ENCODE measurements around the gene SNHG17. TPM values are rescaled to one million over a fixed set of nuclear protein-coding genes. Genes with fewer than 3 reads are reported as not detected.

The SNHG17 gene
- total and polyA plus RNA-seq, 8 donors, result 11.0 to 55.2 (median 29.6) TPM

GRCh38 chr20:38472513-38473366, 37.6 kb upstream of the SNHG17 start, which contains the start of gene RALGAPB:
RALGAPB (plus strand) TSS chr20:38472843; CDS start chr20:38488433, 15,590 bp downstream.
- H3K27ac ChIP-seq, result peak within 1 kb of the TSS; percentile 85 to 97 (median 94)
- peaks cover 13 to 54% (median 34%) of the 10 kb centered on the region in 4 donors for H3K4me1 ChIP-seq
- no peaks in the 10 kb centered on the region for H3K9me3 ChIP-seq
- TF ChIP-seq CTCF (IDR thresholded peaks at IDR 0.05), result peak in 3 of 7 experiments; percentile 24 to 59 (median 46)
- TF ChIP-seq POLR2AphosphoS5 (IDR thresholded peaks at IDR 0.05), result peak; percentile 68 to 94 (median 84)
- no peak for TF ChIP-seq EP300 (IDR thresholded peaks at IDR 0.05)
- H3K36me3 ChIP-seq, result no peaks in the 10 kb centered on the region
- no peaks in the 10 kb centered on the region for H3K27me3 ChIP-seq
- H3K4me3 ChIP-seq, result peak within 1 kb of the TSS; percentile 82 to 95 (median 86)
- intact Hi-C loops (cut with DNase I; ENCODE audit: low total_unique reads), result no loop called here
- DNase-seq, result peak; percentile 100
- 0 to 1% (median 0%) methylated on average over 6 to 79 of the region's 81 CpGs for WGBS, 5 donors

GRCh38 chr20:38471987-38472512, 36.9 kb upstream of the SNHG17 start:
- peak in 1 of 2 donors; percentile 39 for DNase-seq
- 9 to 17% (median 10%) methylated on average over 12 of the region's 12 CpGs for WGBS, 5 donors
- Histone ChIP-seq H3K27ac (peak overlapping the region; percentile 82 to 95 (median 88)), H3K36me3 (no peaks in the 10 kb centered on the region), H3K4me3 (peak overlapping the region; percentile 82 to 95 (median 86)), H3K4me1 (peaks cover 13 to 47% (median 31%) of the 10 kb centered on the region in 4 donors), H3K9me3 (no peaks in the 10 kb centered on the region), H3K27me3 (no peaks in the 10 kb centered on the region)
- TF ChIP-seq POLR2AphosphoS5 (IDR thresholded peaks at IDR 0.05) (no peak), EP300 (IDR thresholded peaks at IDR 0.05) (peak; percentile 12)
- intact Hi-C loops (cut with DNase I; ENCODE audit: low total_unique reads), result no loop called here

GRCh38 chr20:38471245-38471644, 36.1 kb upstream of the SNHG17 start:
- intact Hi-C loops (cut with DNase I; ENCODE audit: low total_unique reads), result no loop called here

GRCh38 chr20:38466983-38467382, 31.9 kb upstream of the SNHG17 start:
- H3K27ac ChIP-seq, result no peak overlapping the region
- peaks cover 0 to 4% (median 1%) of the 10 kb centered on the region in 4 donors for H3K4me1 ChIP-seq
- no peaks in the 10 kb centered on the region for H3K27me3 ChIP-seq
- WGBS, 5 donors, result 74 to 91% (median 86%) methylated on average over 3 of the region's 3 CpGs
- no peaks in the 10 kb centered on the region for H3K9me3 ChIP-seq
- H3K4me3 ChIP-seq, result no peak overlapping the region
- no peaks in the 10 kb centered on the region for H3K36me3 ChIP-seq
- DNase-seq, result no peak
- intact Hi-C loops (cut with DNase I; ENCODE audit: low total_unique reads), result no loop called here
- TF ChIP-seq POLR2A (IDR thresholded peaks at IDR 0.05) (no peak), POLR2AphosphoS5 (IDR thresholded peaks at IDR 0.05) (no peak), CTCF (IDR thresholded peaks at IDR 0.05) (no peak), EP300 (IDR thresholded peaks at IDR 0.05) (no peak)

More at GRCh38 chr20:38471245-38471644, 36.1 kb upstream of the SNHG17 start:
- WGBS, 5 donors, result 53 to 83% (median 70%) methylated on average over 1 of the region's 1 CpG
- Histone ChIP-seq H3K9me3 (no peaks in the 10 kb centered on the region), H3K27me3 (no peaks in the 10 kb centered on the region), H3K27ac (peak overlapping the region in 4 of 5 donors; percentile 85 to 95 (median 91)), H3K4me1 (peaks cover 13 to 39% (median 27%) of the 10 kb centered on the region in 4 donors), H3K4me3 (no peak overlapping the region), H3K36me3 (no peaks in the 10 kb centered on the region)
- TF ChIP-seq POLR2AphosphoS5 (IDR thresholded peaks at IDR 0.05) (no peak), EP300 (IDR thresholded peaks at IDR 0.05) (no peak), CTCF (IDR thresholded peaks at IDR 0.05) (no peak), POLR2A (IDR thresholded peaks at IDR 0.05) (no peak)
- DNase-seq, result peak in 1 of 2 donors; percentile 15

Data from stomach (tissue), 9 donors.